ENCODE data around the gene TXNRD1. TPM values are rescaled to one million over a fixed set of nuclear protein-coding genes. Genes with fewer than 3 reads are reported as not detected.

Gene TXNRD1
- total RNA-seq, 1 experiment from 2014 or later, result 327 TPM

- no peak; the same call in 1 of the 2 replicates for TF ChIP-seq POLR2AphosphoS5 (IDR thresholded peaks at IDR 0.05; ENCODE audit: low read depth, low read length)
- no peak for TF ChIP-seq EZH2 (IDR thresholded peaks at IDR 0.05)
- no peak for TF ChIP-seq ZNF274 (IDR thresholded peaks at IDR 0.05; ENCODE audit: low read depth, low read length)
- no peak for TF ChIP-seq ZFX (IDR thresholded peaks at IDR 0.05)
- TF ChIP-seq YY1 (IDR thresholded peaks at IDR 0.05; ENCODE audit: extremely low read depth, insufficient replicate concordance, low read depth, low read length), result no peak
- TF ChIP-seq TCF7L2 (IDR thresholded peaks at IDR 0.05; ENCODE audit: borderline replicate concordance, extremely low read depth, insufficient read depth, insufficient read length), result no peak
- no peak for TF ChIP-seq MAX (IDR thresholded peaks at IDR 0.05)
- TF ChIP-seq EZH2phosphoT487 (IDR thresholded peaks at IDR 0.05; ENCODE audit: borderline replicate concordance), result no peak
- H4K20me1 ChIP-seq (ENCODE audit: insufficient read depth), result peaks cover 55% of the 10 kb centered on the region; the same call in 1 of the 2 replicates
- H3K4me3 ChIP-seq (replicated peaks in 1 of 2; ENCODE audit: low read depth in 1 of 2, low read length in 2 of 2), result no peak overlapping the region
- H3K36me3 ChIP-seq (ENCODE audit: control insufficient read depth in 1 of 2, insufficient read depth in 2 of 2, low read length in 2 of 2), result peaks cover 25 to 59% of the 10 kb centered on the region in 2 experiments
- ChIA-PET POLR2A (interaction anchor here (3.3 kb wide), 1 partner anchor 10 kb away, joined by 11 read pairs; no protein-coding TSS in a partner anchor), CTCF (no interaction called here), RAD21 (ENCODE audit: low non-redundant PET in 1 of 2, low total read pairs in 2 of 2, uncharacterized antibody in 2 of 2, unreplicated experiment in 2 of 2) (interaction anchor here in 1 of 2 experiments (0.7 kb wide), 1 partner anchor 10 kb away, joined by 3 read pairs; no protein-coding TSS in a partner anchor)
- no peak overlapping the region for H2AFZ ChIP-seq (ENCODE audit: low read depth, low read length, poor library complexity, severe bottlenecking)
- peaks cover 100% of the 10 kb centered on the region for H3K79me2 ChIP-seq (ENCODE audit: insufficient read depth, low read length)
- no peak overlapping the region for H3K9ac ChIP-seq (ENCODE audit: low read length)
- no peak for DNase-seq (ENCODE audit: low read depth, low spot score)
- peaks cover 15 to 62% of the 10 kb centered on the region in 2 experiments; a peak in 3 of 4 replicates for H3K4me1 ChIP-seq (ENCODE audit: control insufficient read depth in 1 of 2, insufficient read depth in 2 of 2, low read length in 2 of 2)
- no peak for ATAC-seq
- H3K27ac ChIP-seq (ENCODE audit: low read depth, low read length), result no peak overlapping the region
- no peaks in the 10 kb centered on the region for H3K9me3 ChIP-seq (ENCODE audit: control insufficient read depth in 1 of 2, insufficient read depth in 1 of 2, low read depth in 1 of 2, low read length in 2 of 2)
- intact Hi-C loops (cut with micrococcal nuclease), result no loop called here
- no peaks in the 10 kb centered on the region for H3K9me2 ChIP-seq (ENCODE audit: insufficient read depth)
- H3K4me2 ChIP-seq (ENCODE audit: low read length), result no peak overlapping the region
- BruUV-seq (replicated peaks), result no TSS peak
- no peaks in the 10 kb centered on the region for H3K27me3 ChIP-seq (ENCODE audit: insufficient read depth, low read length)
Observed at GRCh38 chr12:104297477-104298113, 82.0 kb downstream of the TXNRD1 start.
